Esophagus muscularis mucosa (tissue), 4 donors: Measurements from ENCODE around the gene SLC25A47. TPM values are rescaled to one million over a fixed set of nuclear protein-coding genes. Genes with fewer than 3 reads are reported as not detected.

ENCODE experiments used
- DNase-seq: peaks from one replicate; pipeline ENCODE4 v3.0.0-alpha.2; 2017; ENCODE audit errors: extremely low spot score
- H3K27ac ChIP-seq, 4 donors: fragments of 200-600 bp; sonication (generic); replicated peaks in 1 of 4; 1 replicate in 3 of 4; 2 replicates in 1 of 4; pipeline ENCODE4 v1.5.1; 2016 to 2019; ENCODE audit warnings: mild to moderate bottlenecking in 1 of 4
- H3K27me3 ChIP-seq, 4 donors: fragments of 200-600 bp; sonication (generic); one replicate each; pipeline versions ENCODE4 v1.5.1 to v1.6.0; 2016 to 2019
- H3K36me3 ChIP-seq, 4 donors: fragments of 200-600 bp; sonication (generic); one replicate each; pipeline ENCODE4 v1.5.1; 2016 to 2019
- H3K4me1 ChIP-seq, 4 donors: fragments of 200-600 bp; sonication (generic); one replicate each; pipeline ENCODE4 v1.5.1; 2016 to 2019
- H3K4me3 ChIP-seq, 4 donors: fragments of 200-600 bp; sonication (generic); 1 replicate in 2 of 4; 2 replicates in 2 of 4; pipeline ENCODE4 v1.5.1; 2016 to 2019; ENCODE audit warnings: mild to moderate bottlenecking in 4 of 4, moderate library complexity in 1 of 4
- H3K9me3 ChIP-seq, 4 donors: fragments of 200-600 bp; sonication (generic); 1 replicate in 3 of 4; 2 replicates in 1 of 4; pipeline ENCODE4 v1.5.1; 2016 to 2019
- CTCF ChIP-seq, 3 experiments: fragments of 200-600 bp in 2 of 3; fragments of 450-650 bp in 1 of 3; sonication (generic) in 2 of 3; IDR thresholded peaks; one replicate each; pipeline ENCODE4 v1.5.1; 2017 to 2019; ENCODE audit warnings: antibody characterized with exemption in 3 of 3, mild to moderate bottlenecking in 2 of 3, moderate library complexity in 1 of 3
- EP300 ChIP-seq: sonication (generic); formaldehyde crosslinking; IDR thresholded peaks from one replicate; pipeline ENCODE4 v1.6.1; 2017; ENCODE audit warnings: antibody characterized with exemption
- POLR2A ChIP-seq: fragments of 450-650 bp; IDR thresholded peaks from one replicate; pipeline ENCODE4 v1.6.1; 2017; ENCODE audit warnings: antibody characterized with exemption, moderate library complexity, mild to moderate bottlenecking, low read depth
- POLR2AphosphoS5 ChIP-seq, 2 donors: sonication (generic); formaldehyde crosslinking; IDR thresholded peaks; one replicate each; pipeline ENCODE4 v1.6.1; 2017; ENCODE audit warnings: antibody characterized with exemption in 2 of 2
- WGBS: methylation state at CpG from one replicate; pipeline ENCODE4 v1.1.5; 2018; 5-methylcytosine and 5-hydroxymethylcytosine counted together
- intact Hi-C: fragments of 100-400 bp; cut with DNase I; formaldehyde crosslinking; loops from one replicate; pipeline ENCODE4 v1.15.1; 2023
- total RNA-seq, 4 donors: library from RNA; depleted of rRNA; stranded (reverse); fragments of >200 nt; gene quantifications; one replicate each; pipeline versions ENCODE4 v1.1.0 to v1.2.1, GENCODE V29; 2016

The SLC25A47 gene
- total RNA-seq, 4 donors from 2014 or later, result not detected

- no peak for DNase-seq
- intact Hi-C loops, result no loop called here
- Histone ChIP-seq H3K4me3 (no peak overlapping the region), H3K27me3 (no peaks in the 10 kb centered on the region), H3K4me1 (peaks cover 0 to under 1% (median 0%) of the 10 kb centered on the region in 4 donors), H3K9me3 (no peaks in the 10 kb centered on the region), H3K36me3 (no peaks in the 10 kb centered on the region), H3K27ac (no peak overlapping the region)
- 90% methylated on average over 8 of the region's 8 CpGs for WGBS
- TF ChIP-seq POLR2AphosphoS5 (IDR thresholded peaks at IDR 0.05) (no peak), CTCF (IDR thresholded peaks at IDR 0.05) (no peak)
These were observed 786 bp downstream of the SLC25A47 start for GRCh38 chr14:100323942-100324307.

GRCh38 chr14:100325231-100325632 lies 2.1 kb downstream of the SLC25A47 start:
- no peak for TF ChIP-seq POLR2A
- intact Hi-C loops, result no loop called here

GRCh38 chr14:100325958-100326357 lies 2.8 kb downstream of the SLC25A47 start:
- no peaks in the 10 kb centered on the region for H3K9me3 ChIP-seq
- no peak for DNase-seq
- no peak overlapping the region for H3K4me3 ChIP-seq
- TF ChIP-seq POLR2AphosphoS5 (IDR thresholded peaks at IDR 0.05) (no peak), CTCF (IDR thresholded peaks at IDR 0.05) (no peak), EP300 (no peak)
- H3K36me3 ChIP-seq, result no peaks in the 10 kb centered on the region
- intact Hi-C loops, result no loop called here
- no peaks in the 10 kb centered on the region for H3K27me3 ChIP-seq
- H3K4me1 ChIP-seq, result no peaks in the 10 kb centered on the region
- WGBS, result 93% methylated on average over 2 of the region's 13 CpGs
- H3K27ac ChIP-seq, result no peak overlapping the region

More at GRCh38 chr14:100325231-100325632, 2.1 kb downstream of the SLC25A47 start:
- Histone ChIP-seq H3K4me3 (no peak overlapping the region), H3K27ac (no peak overlapping the region), H3K27me3 (no peaks in the 10 kb centered on the region), H3K9me3 (no peaks in the 10 kb centered on the region), H3K36me3 (no peaks in the 10 kb centered on the region), H3K4me1 (no peaks in the 10 kb centered on the region)
- no peak for DNase-seq
- WGBS, result 83% methylated on average over 14 of the region's 17 CpGs

- no peaks in the 10 kb centered on the region for H3K9me3 ChIP-seq
- H3K36me3 ChIP-seq, result peaks cover 0 to 2% (median 0%) of the 10 kb centered on the region in 4 donors
- no peaks in the 10 kb centered on the region for H3K4me1 ChIP-seq
- no peak for DNase-seq
- 95% methylated on average over 14 of the region's 24 CpGs for WGBS
- no peak overlapping the region for H3K4me3 ChIP-seq
- TF ChIP-seq CTCF (IDR thresholded peaks at IDR 0.05), result no peak
- TF ChIP-seq EP300, result no peak
- no peak for TF ChIP-seq POLR2AphosphoS5 (IDR thresholded peaks at IDR 0.05)
- no peak for TF ChIP-seq POLR2A
- no peak overlapping the region for H3K27ac ChIP-seq
- no peaks in the 10 kb centered on the region for H3K27me3 ChIP-seq
- intact Hi-C loops, result no loop called here
These were observed 4.0 kb downstream of the SLC25A47 start for GRCh38 chr14:100327128-100327527.

GRCh38 chr14:100328495-100329163 lies 5.5 kb downstream of the SLC25A47 start:
- WGBS, result 94% methylated on average over 7 of the region's 32 CpGs
- intact Hi-C loops, result no loop called here
- H3K4me3 ChIP-seq, result no peak overlapping the region

More at GRCh38 chr14:100328495-100329163, 5.5 kb downstream of the SLC25A47 start:
- Histone ChIP-seq H3K27ac (no peak overlapping the region), H3K4me1 (no peaks in the 10 kb centered on the region), H3K9me3 (no peaks in the 10 kb centered on the region), H3K36me3 (peaks cover 0 to 14% (median 9%) of the 10 kb centered on the region in 4 donors), H3K27me3 (no peaks in the 10 kb centered on the region)
- TF ChIP-seq EP300 (no peak), CTCF (IDR thresholded peaks at IDR 0.05) (no peak), POLR2AphosphoS5 (IDR thresholded peaks at IDR 0.05) (no peak), POLR2A (no peak)
- no peak for DNase-seq
